ENCODE data around the gene LAMB3. TPM values are rescaled to one million over a fixed set of nuclear protein-coding genes. Genes with fewer than 3 reads are reported as not detected.

Gene LAMB3
- polyA plus RNA-seq, 1 donor from 2014 or later = 5.8 TPM

DNA sequence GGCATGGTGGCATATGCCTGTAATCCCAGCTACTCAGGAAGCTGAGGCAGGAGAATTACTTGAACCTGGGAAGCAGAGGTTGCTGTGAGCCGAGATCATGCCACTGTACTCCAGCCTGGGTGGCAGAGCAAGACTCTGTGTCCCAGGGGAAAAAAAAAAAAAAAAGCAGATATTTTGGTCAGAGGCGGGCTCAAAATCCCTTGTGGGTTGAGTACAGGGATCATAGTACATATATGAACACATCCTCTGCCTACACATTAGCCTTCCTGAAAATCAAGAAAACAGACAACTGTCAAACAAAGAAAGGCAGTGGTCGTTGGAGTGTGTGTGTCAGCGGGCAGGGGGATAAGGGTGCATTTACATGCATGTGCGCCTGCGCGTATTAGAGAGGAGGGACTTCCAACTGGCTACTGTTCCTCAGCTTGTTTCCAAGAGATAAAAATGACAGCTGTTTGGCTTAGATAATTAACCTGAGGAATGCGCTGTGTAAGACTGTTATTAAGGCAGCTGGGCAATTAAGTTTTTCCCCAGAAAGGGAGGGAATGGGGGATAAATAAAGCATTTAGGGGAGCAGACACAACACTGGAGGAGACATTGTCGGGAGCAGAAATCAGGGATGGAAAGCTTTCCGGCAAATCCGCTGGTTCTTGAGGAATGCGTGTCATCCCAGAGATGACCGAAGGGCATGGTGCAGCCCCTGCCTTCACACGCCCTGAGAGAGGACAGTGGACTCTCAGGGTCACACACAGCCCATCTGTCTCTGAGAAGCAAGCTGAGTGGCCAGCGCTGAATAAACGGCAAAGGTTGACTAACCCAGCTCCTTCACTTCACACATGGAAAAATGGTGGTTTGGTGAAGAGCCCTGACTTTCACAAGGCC is 6.4 kb downstream of the LAMB3 start:
- Histone ChIP-seq H3K9me2 (ENCODE audit: insufficient read depth, low read length) (no peaks in the 10 kb centered on the region), H3F3A (ENCODE audit: insufficient read depth, low read length, poor library complexity, severe bottlenecking) (no peaks in the 10 kb centered on the region), H3K27me3 (ENCODE audit: insufficient read depth, low read depth, low read length) (no peaks in the 10 kb centered on the region), H3K4me2 (ENCODE audit: low read length) (no peak overlapping the region), H3K9ac (ENCODE audit: low read length) (no peak overlapping the region), H4K20me1 (ENCODE audit: insufficient read depth) (no peaks in the 10 kb centered on the region), H3K27ac (ENCODE audit: low read length) (no peak overlapping the region), H3K4me3 (ENCODE audit: low read length) (no peak overlapping the region), H3K36me3 (ENCODE audit: insufficient read depth, low read length) (no peaks in the 10 kb centered on the region), H3K9me3 (ENCODE audit: low read length) (no peaks in the 10 kb centered on the region), H2AFZ (ENCODE audit: low read depth, low read length) (no peak overlapping the region), H3K79me2 (replicated peaks; ENCODE audit: insufficient read depth, low read length) (no peaks in the 10 kb centered on the region)
- TF ChIP-seq EP300 (conservative IDR thresholded peaks at IDR 0.05; ENCODE audit: poor library complexity, severe bottlenecking) = no peak
- no peak for TF ChIP-seq CTCF (IDR thresholded peaks at IDR 0.05; ENCODE audit: poor library complexity, severe bottlenecking)
- TF ChIP-seq, protein P1, sequence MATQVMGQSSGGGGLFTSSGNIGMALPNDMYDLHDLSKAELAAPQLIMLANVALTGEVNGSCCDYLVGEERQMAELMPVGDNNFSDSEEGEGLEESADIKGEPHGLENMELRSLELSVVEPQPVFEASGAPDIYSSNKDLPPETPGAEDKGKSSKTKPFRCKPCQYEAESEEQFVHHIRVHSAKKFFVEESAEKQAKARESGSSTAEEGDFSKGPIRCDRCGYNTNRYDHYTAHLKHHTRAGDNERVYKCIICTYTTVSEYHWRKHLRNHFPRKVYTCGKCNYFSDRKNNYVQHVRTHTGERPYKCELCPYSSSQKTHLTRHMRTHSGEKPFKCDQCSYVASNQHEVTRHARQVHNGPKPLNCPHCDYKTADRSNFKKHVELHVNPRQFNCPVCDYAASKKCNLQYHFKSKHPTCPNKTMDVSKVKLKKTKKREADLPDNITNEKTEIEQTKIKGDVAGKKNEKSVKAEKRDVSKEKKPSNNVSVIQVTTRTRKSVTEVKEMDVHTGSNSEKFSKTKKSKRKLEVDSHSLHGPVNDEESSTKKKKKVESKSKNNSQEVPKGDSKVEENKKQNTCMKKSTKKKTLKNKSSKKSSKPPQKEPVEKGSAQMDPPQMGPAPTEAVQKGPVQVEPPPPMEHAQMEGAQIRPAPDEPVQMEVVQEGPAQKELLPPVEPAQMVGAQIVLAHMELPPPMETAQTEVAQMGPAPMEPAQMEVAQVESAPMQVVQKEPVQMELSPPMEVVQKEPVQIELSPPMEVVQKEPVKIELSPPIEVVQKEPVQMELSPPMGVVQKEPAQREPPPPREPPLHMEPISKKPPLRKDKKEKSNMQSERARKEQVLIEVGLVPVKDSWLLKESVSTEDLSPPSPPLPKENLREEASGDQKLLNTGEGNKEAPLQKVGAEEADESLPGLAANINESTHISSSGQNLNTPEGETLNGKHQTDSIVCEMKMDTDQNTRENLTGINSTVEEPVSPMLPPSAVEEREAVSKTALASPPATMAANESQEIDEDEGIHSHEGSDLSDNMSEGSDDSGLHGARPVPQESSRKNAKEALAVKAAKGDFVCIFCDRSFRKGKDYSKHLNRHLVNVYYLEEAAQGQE (IDR thresholded peaks at IDR 0.05; ENCODE audit: borderline replicate concordance) = no peak
- TF ChIP-seq SMC3 (conservative IDR thresholded peaks at IDR 0.05; ENCODE audit: poor library complexity) = no peak
- no peak for TF ChIP-seq MXI1 (conservative IDR thresholded peaks at IDR 0.05; ENCODE audit: poor library complexity, severe bottlenecking)
- TF ChIP-seq TAF1 (IDR thresholded peaks at IDR 0.05; ENCODE audit: low read depth) = no peak
- TF ChIP-seq RAD21 (conservative IDR thresholded peaks at IDR 0.05) = no peak

GRCh38 chr1:209643285-209644020 is 8.8 kb downstream of the LAMB3 start:
- H3K4me2 ChIP-seq (ENCODE audit: low read length) = no peak overlapping the region
- no peaks in the 10 kb centered on the region for H3K9me2 ChIP-seq (ENCODE audit: insufficient read depth, low read length)
- no peaks in the 10 kb centered on the region for H3K79me2 ChIP-seq (replicated peaks; ENCODE audit: insufficient read depth, low read length)
- H3K9ac ChIP-seq (ENCODE audit: low read length) = no peak overlapping the region
- H3K27ac ChIP-seq (ENCODE audit: low read length) = no peak overlapping the region
- H4K20me1 ChIP-seq (ENCODE audit: insufficient read depth) = no peaks in the 10 kb centered on the region
- H2AFZ ChIP-seq (ENCODE audit: low read depth, low read length) = no peak overlapping the region
- no peaks in the 10 kb centered on the region for H3K36me3 ChIP-seq (ENCODE audit: insufficient read depth, low read length)
- H3K4me3 ChIP-seq (ENCODE audit: low read length) = no peak overlapping the region
- no peaks in the 10 kb centered on the region for H3K9me3 ChIP-seq (ENCODE audit: low read length)
- no peak for TF ChIP-seq EZH2 (IDR thresholded peaks at IDR 0.05; ENCODE audit: borderline replicate concordance, insufficient read depth, low read length, poor library complexity, severe bottlenecking)
- no peak for TF ChIP-seq TAF1 (IDR thresholded peaks at IDR 0.05; ENCODE audit: low read depth)
- no peak for TF ChIP-seq MXI1 (conservative IDR thresholded peaks at IDR 0.05; ENCODE audit: poor library complexity, severe bottlenecking)
- no peak for TF ChIP-seq EP300 (conservative IDR thresholded peaks at IDR 0.05; ENCODE audit: poor library complexity, severe bottlenecking)
- TF ChIP-seq, protein P1 (IDR thresholded peaks at IDR 0.05; ENCODE audit: borderline replicate concordance) = no peak
- no peak for TF ChIP-seq CTCF (IDR thresholded peaks at IDR 0.05; ENCODE audit: poor library complexity, severe bottlenecking)
- TF ChIP-seq RAD21 (conservative IDR thresholded peaks at IDR 0.05) = no peak
- TF ChIP-seq POLR2AphosphoS5 (IDR thresholded peaks at IDR 0.05) = no peak
- TF ChIP-seq SMC3 (conservative IDR thresholded peaks at IDR 0.05; ENCODE audit: poor library complexity) = no peak
- no peaks in the 10 kb centered on the region for H3F3A ChIP-seq (ENCODE audit: insufficient read depth, low read length, poor library complexity, severe bottlenecking)
- no peaks in the 10 kb centered on the region for H3K27me3 ChIP-seq (ENCODE audit: insufficient read depth, low read depth, low read length)
